Skeletal muscle satellite cell (primary cell): ENCODE data around the gene CLEC20A.

Experiments
- H3K27me3 ChIP-seq: 2 replicates; pipeline ENCODE4 v1.7.0; 2013; ENCODE audit warnings: low read length; ENCODE audit not compliant: control insufficient read depth, insufficient read depth
- H3K36me3 ChIP-seq: 2 replicates; pipeline ENCODE4 v1.7.0; 2013; ENCODE audit warnings: mild to moderate bottlenecking, control low read depth, low read length; ENCODE audit not compliant: insufficient read depth
- H3K4me1 ChIP-seq: 2 replicates; pipeline ENCODE4 v1.7.0; 2013; ENCODE audit warnings: low read length; ENCODE audit not compliant: control insufficient read depth, insufficient read depth
- H3K4me2 ChIP-seq: 2 replicates; pipeline ENCODE4 v1.7.0; 2013; ENCODE audit warnings: mild to moderate bottlenecking, low read length
- H3K4me3 ChIP-seq: 2 replicates; pipeline ENCODE4 v1.7.0; 2013; ENCODE audit warnings: low read length
- H3K9ac ChIP-seq: 2 replicates; pipeline ENCODE4 v1.7.0; 2013; ENCODE audit warnings: mild to moderate bottlenecking, low read depth, low read length, moderate library complexity
- H3K9me3 ChIP-seq: replicated peaks from 2 replicates; pipeline ENCODE4 v1.7.0; 2013; ENCODE audit warnings: mild to moderate bottlenecking, control low read depth, low read length

Gene CLEC20A

GRCh38 chr1:178495741-178496409 is 889 bp downstream of the CLEC20A start:
- H3K4me2 ChIP-seq, result no peak overlapping the region
- H3K9ac ChIP-seq, result no peak overlapping the region
- no peaks in the 10 kb centered on the region for H3K27me3 ChIP-seq
- H3K4me3 ChIP-seq, result no peak overlapping the region
- no peaks in the 10 kb centered on the region for H3K4me1 ChIP-seq
- no peaks in the 10 kb centered on the region for H3K36me3 ChIP-seq
- H3K9me3 ChIP-seq, result no peaks in the 10 kb centered on the region

- Histone ChIP-seq H3K36me3 (no peaks in the 10 kb centered on the region), H3K27me3 (no peaks in the 10 kb centered on the region), H3K4me1 (no peaks in the 10 kb centered on the region), H3K9me3 (no peaks in the 10 kb centered on the region), H3K9ac (no peak overlapping the region), H3K4me3 (no peak overlapping the region), H3K4me2 (no peak overlapping the region)
Observed at GRCh38 chr1:178495158-178495557, 1.6 kb downstream of the CLEC20A start.

- Histone ChIP-seq H3K9ac (no peak overlapping the region), H3K36me3 (no peaks in the 10 kb centered on the region), H3K27me3 (no peaks in the 10 kb centered on the region), H3K4me2 (no peak overlapping the region), H3K4me1 (no peaks in the 10 kb centered on the region), H3K9me3 (no peaks in the 10 kb centered on the region), H3K4me3 (no peak overlapping the region)
Observed at GRCh38 chr1:178494569-178494971, 2.2 kb downstream of the CLEC20A start.

- Histone ChIP-seq H3K27me3 (no peaks in the 10 kb centered on the region), H3K36me3 (no peaks in the 10 kb centered on the region), H3K4me1 (no peaks in the 10 kb centered on the region), H3K4me3 (no peak overlapping the region), H3K9ac (no peak overlapping the region), H3K4me2 (no peak overlapping the region), H3K9me3 (no peaks in the 10 kb centered on the region)
Observed at GRCh38 chr1:178493301-178493741, 3.4 kb downstream of the CLEC20A start.

GRCh38 chr1:178492341-178492740 is 4.4 kb downstream of the CLEC20A start:
- Histone ChIP-seq H3K9me3 (no peaks in the 10 kb centered on the region), H3K27me3 (no peaks in the 10 kb centered on the region), H3K4me2 (no peak overlapping the region), H3K36me3 (no peaks in the 10 kb centered on the region), H3K4me3 (no peak overlapping the region), H3K4me1 (no peaks in the 10 kb centered on the region), H3K9ac (no peak overlapping the region)

GRCh38 chr1:178491721-178492120 is 5.0 kb downstream of the CLEC20A start:
- Histone ChIP-seq H3K27me3 (no peaks in the 10 kb centered on the region), H3K4me2 (no peak overlapping the region), H3K9ac (no peak overlapping the region), H3K4me1 (peaks cover 3% of the 10 kb centered on the region), H3K9me3 (no peaks in the 10 kb centered on the region), H3K4me3 (no peak overlapping the region), H3K36me3 (no peaks in the 10 kb centered on the region)

GRCh38 chr1:178490967-178491366 is 5.8 kb downstream of the CLEC20A start:
- Histone ChIP-seq H3K36me3 (no peaks in the 10 kb centered on the region), H3K4me1 (peaks cover 10% of the 10 kb centered on the region), H3K4me3 (no peak overlapping the region), H3K27me3 (no peaks in the 10 kb centered on the region), H3K9me3 (no peaks in the 10 kb centered on the region), H3K4me2 (no peak overlapping the region), H3K9ac (no peak overlapping the region)

GRCh38 chr1:178490136-178490535 is 6.6 kb downstream of the CLEC20A start:
- Histone ChIP-seq H3K9ac (no peak overlapping the region), H3K36me3 (no peaks in the 10 kb centered on the region), H3K4me2 (no peak overlapping the region), H3K27me3 (no peaks in the 10 kb centered on the region), H3K9me3 (no peaks in the 10 kb centered on the region), H3K4me1 (peaks cover 10% of the 10 kb centered on the region), H3K4me3 (no peak overlapping the region)

- Histone ChIP-seq H3K36me3 (no peaks in the 10 kb centered on the region), H3K9me3 (no peaks in the 10 kb centered on the region), H3K4me1 (peaks cover 10% of the 10 kb centered on the region), H3K4me2 (no peak overlapping the region), H3K9ac (no peak overlapping the region), H3K27me3 (no peaks in the 10 kb centered on the region), H3K4me3 (no peak overlapping the region)
Observed at GRCh38 chr1:178489399-178489798, 7.4 kb downstream of the CLEC20A start.

GRCh38 chr1:178488393-178488792 is 8.4 kb downstream of the CLEC20A start:
- Histone ChIP-seq H3K4me1 (peaks cover 10% of the 10 kb centered on the region), H3K9me3 (no peaks in the 10 kb centered on the region), H3K9ac (no peak overlapping the region), H3K4me3 (no peak overlapping the region), H3K4me2 (no peak overlapping the region), H3K36me3 (no peaks in the 10 kb centered on the region), H3K27me3 (no peaks in the 10 kb centered on the region)

- H3K9ac ChIP-seq, result peak overlapping the region; percentile 32
Observed at GRCh38 chr1:178487070-178487615, 9.6 kb downstream of the CLEC20A start.

More at GRCh38 chr1:178487070-178487615, 9.6 kb downstream of the CLEC20A start:
- Histone ChIP-seq H3K4me2 (peak overlapping the region; percentile 74), H3K9me3 (no peaks in the 10 kb centered on the region), H3K4me3 (peak overlapping the region; percentile 34), H3K4me1 (peaks cover 10% of the 10 kb centered on the region), H3K36me3 (no peaks in the 10 kb centered on the region), H3K27me3 (no peaks in the 10 kb centered on the region)
